Astrocyte (in vitro differentiated cells and primary cell): Measurements from ENCODE around the gene LIPE. TPM values are rescaled to one million over a fixed set of nuclear protein-coding genes. Genes with fewer than 3 reads are reported as not detected.

Experiments used
- DNase-seq: peaks from one replicate; pipeline ENCODE4 v3.0.0-alpha.2; 2010; ENCODE audit warnings: low read depth
- FAIRE-seq: peaks from 2 replicates; lab custom pipeline; 2011; peaks lifted over from hg19 to GRCh38; lab: Jason Lieb, UNC
- H2AFZ ChIP-seq: 2 replicates; pipeline ENCODE4 v1.6.0; 2012; ENCODE audit warnings: low read depth, low read length, inconsistent platforms
- H3K27ac ChIP-seq: 2 replicates; pipeline ENCODE4 v1.5.1; 2011; ENCODE audit warnings: low read depth, low read length, inconsistent platforms
- H3K27me3 ChIP-seq: 2 replicates; pipeline ENCODE4 v1.6.0; 2011; ENCODE audit warnings: low read length, inconsistent platforms; ENCODE audit not compliant: insufficient read depth
- H3K36me3 ChIP-seq: 2 replicates; pipeline ENCODE4 v1.5.1; 2011; ENCODE audit warnings: low read length, inconsistent platforms; ENCODE audit not compliant: insufficient read depth
- H3K4me1 ChIP-seq: 2 replicates; pipeline ENCODE4 v1.5.1; 2011; ENCODE audit warnings: low read length, inconsistent platforms; ENCODE audit not compliant: insufficient read depth
- H3K4me2 ChIP-seq: 2 replicates; pipeline ENCODE4 v1.6.0; 2012; ENCODE audit warnings: low read length, inconsistent platforms
- H3K4me3 ChIP-seq: 2 replicates; pipeline ENCODE4 v1.5.1; 2011; ENCODE audit warnings: low read depth, mild to moderate bottlenecking, low read length, inconsistent platforms; ENCODE audit not compliant: insufficient read depth
- H3K79me2 ChIP-seq: 2 replicates; pipeline ENCODE4 v1.6.0; 2012; ENCODE audit warnings: mild to moderate bottlenecking, low read length, inconsistent platforms; ENCODE audit not compliant: insufficient read depth
- H3K9ac ChIP-seq: 2 replicates; pipeline ENCODE4 v1.6.0; 2012; ENCODE audit warnings: mild to moderate bottlenecking, low read length, inconsistent platforms
- H3K9me3 ChIP-seq: 2 replicates; pipeline ENCODE4 v1.5.1; 2012; ENCODE audit warnings: low read depth, mild to moderate bottlenecking, low read length, inconsistent platforms; ENCODE audit not compliant: insufficient read depth
- H4K20me1 ChIP-seq: 2 replicates; pipeline ENCODE4 v1.6.0; 2012; ENCODE audit warnings: low read length, inconsistent platforms; ENCODE audit not compliant: insufficient read depth
- H3K27ac Mint-ChIP-seq: one replicate; pipeline ENCODE4 v1.8.0; 2021; ENCODE audit warnings: mild to moderate bottlenecking, mixed read lengths; ENCODE audit not compliant: unreplicated experiment
- H3K27me3 Mint-ChIP-seq: one replicate; pipeline ENCODE4 v1.8.0; 2021; ENCODE audit warnings: low read depth, mixed read lengths; ENCODE audit not compliant: unreplicated experiment
- H3K36me3 Mint-ChIP-seq: one replicate; pipeline ENCODE4 v1.8.0; 2021; ENCODE audit warnings: low read depth, mixed read lengths; ENCODE audit not compliant: unreplicated experiment
- H3K4me1 Mint-ChIP-seq: one replicate; pipeline ENCODE4 v1.8.0; 2021; ENCODE audit warnings: low read depth, mixed read lengths; ENCODE audit not compliant: unreplicated experiment
- H3K4me3 Mint-ChIP-seq: one replicate; pipeline ENCODE4 v1.8.0; 2021; ENCODE audit warnings: mild to moderate bottlenecking, moderate library complexity, mixed read lengths; ENCODE audit not compliant: unreplicated experiment
- H3K9me3 Mint-ChIP-seq: one replicate; pipeline ENCODE4 v1.8.0; 2021; ENCODE audit warnings: mild to moderate bottlenecking, mixed read lengths; ENCODE audit not compliant: unreplicated experiment
- EZH2 ChIP-seq: IDR thresholded peaks from 2 replicates; pipeline ENCODE4 v1.6.1; 2012; ENCODE audit warnings: mild to moderate bottlenecking, low read length, inconsistent platforms; ENCODE audit not compliant: insufficient read depth
- total RNA-seq: library from RNA; stranded (reverse); gene quantifications from 2 replicates; pipeline ENCODE4 v1.2.1, GENCODE V29; 2021
- TF ChIP-seq, protein P1 (sequence below): IDR thresholded peaks from 2 replicates; pipeline ENCODE4 v1.5.1; 2011; ENCODE audit warnings: low read depth, mild to moderate bottlenecking, inconsistent platforms, low read length, moderate library complexity; ENCODE audit not compliant: insufficient read depth

LIPE gene
- total RNA-seq, 1 donor from 2014 or later: 2.0 TPM

DNA sequence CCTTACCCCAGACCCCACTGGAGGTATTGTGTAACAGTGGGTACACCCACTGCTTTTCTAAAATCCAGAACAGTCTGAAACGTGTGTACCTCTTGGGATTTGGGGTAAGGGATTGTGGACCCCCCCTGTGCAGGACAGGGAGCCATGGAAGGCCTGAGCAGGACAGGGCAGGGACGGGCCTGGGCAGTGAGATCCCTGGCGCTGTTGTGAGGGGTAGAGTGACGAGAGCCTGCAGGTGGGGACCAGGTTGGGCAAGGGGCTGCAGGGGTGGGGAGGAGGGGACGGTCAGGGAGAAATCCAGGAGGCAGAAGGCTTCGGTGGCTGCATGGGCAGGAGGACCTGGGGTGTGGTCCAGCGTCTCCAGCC is 65.7 kb downstream of the LIPE start:
- DNase-seq: no peak
- peaks cover 4% of the 10 kb centered on the region for H3K36me3 ChIP-seq
- TF ChIP-seq, protein P1, sequence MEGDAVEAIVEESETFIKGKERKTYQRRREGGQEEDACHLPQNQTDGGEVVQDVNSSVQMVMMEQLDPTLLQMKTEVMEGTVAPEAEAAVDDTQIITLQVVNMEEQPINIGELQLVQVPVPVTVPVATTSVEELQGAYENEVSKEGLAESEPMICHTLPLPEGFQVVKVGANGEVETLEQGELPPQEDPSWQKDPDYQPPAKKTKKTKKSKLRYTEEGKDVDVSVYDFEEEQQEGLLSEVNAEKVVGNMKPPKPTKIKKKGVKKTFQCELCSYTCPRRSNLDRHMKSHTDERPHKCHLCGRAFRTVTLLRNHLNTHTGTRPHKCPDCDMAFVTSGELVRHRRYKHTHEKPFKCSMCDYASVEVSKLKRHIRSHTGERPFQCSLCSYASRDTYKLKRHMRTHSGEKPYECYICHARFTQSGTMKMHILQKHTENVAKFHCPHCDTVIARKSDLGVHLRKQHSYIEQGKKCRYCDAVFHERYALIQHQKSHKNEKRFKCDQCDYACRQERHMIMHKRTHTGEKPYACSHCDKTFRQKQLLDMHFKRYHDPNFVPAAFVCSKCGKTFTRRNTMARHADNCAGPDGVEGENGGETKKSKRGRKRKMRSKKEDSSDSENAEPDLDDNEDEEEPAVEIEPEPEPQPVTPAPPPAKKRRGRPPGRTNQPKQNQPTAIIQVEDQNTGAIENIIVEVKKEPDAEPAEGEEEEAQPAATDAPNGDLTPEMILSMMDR: no peak
- no peak for TF ChIP-seq EZH2
- Mint-ChIP-seq H3K36me3 (peaks cover 39% of the 10 kb centered on the region), H3K4me1 (peaks cover 3% of the 10 kb centered on the region), H3K27me3 (no peaks in the 10 kb centered on the region), H3K27ac (no peak overlapping the region), H3K4me3 (no peak overlapping the region), H3K9me3 (no peaks in the 10 kb centered on the region)
- no peak overlapping the region for H3K4me3 ChIP-seq
- H3K4me1 ChIP-seq: no peaks in the 10 kb centered on the region
- no peak overlapping the region for H2AFZ ChIP-seq
- no peaks in the 10 kb centered on the region for H4K20me1 ChIP-seq
- H3K9ac ChIP-seq: no peak overlapping the region
- H3K79me2 ChIP-seq: no peaks in the 10 kb centered on the region
- no peak overlapping the region for H3K27ac ChIP-seq
- H3K27me3 ChIP-seq: no peaks in the 10 kb centered on the region
- peaks cover 9% of the 10 kb centered on the region for H3K9me3 ChIP-seq
- H3K4me2 ChIP-seq: no peak overlapping the region
- no peak for FAIRE-seq

DNA sequence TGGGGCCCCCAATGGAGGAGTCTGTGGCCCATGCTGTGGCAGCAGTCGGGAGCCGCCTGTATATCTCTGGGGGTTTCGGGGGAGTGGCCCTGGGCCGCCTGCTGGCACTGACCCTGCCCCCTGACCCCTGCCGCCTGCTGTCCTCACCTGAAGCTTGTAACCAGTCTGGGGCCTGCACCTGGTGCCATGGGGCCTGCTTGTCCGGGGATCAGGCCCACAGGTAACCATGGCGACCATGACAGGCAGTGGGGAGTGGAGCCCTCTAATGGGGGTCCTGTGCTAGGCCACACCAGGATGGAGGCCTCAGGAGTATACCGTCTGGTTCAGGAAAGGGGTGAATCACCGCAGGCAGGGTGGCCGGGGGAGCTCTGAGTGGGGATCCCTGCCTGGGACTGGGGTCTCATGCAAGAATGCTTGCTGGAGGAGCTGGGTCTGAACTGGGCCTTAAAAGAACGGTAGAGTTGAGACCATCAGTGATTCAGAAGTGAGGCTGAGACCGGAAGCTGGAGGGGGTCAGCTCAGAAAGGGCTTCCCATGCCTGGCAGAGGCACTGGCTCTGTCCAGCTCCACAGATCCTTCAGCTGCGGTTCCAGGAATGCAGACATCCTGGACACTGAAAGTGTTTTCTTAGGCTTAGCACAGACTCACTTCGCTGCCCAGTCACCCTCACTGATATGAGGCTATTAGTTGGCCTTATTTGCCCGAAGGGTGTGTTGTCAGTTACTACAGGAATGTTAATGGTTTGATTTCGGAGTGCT is 66.2 kb downstream of the LIPE start:
- TF ChIP-seq EZH2: no peak
- TF ChIP-seq, protein P1: no peak
- no peaks in the 10 kb centered on the region for H3K27me3 ChIP-seq
- H3K27ac ChIP-seq: no peak overlapping the region
- peaks cover 4% of the 10 kb centered on the region for H3K36me3 ChIP-seq
- no peak overlapping the region for H3K4me2 ChIP-seq
- no peaks in the 10 kb centered on the region for H3K9me3 Mint-ChIP-seq
- no peaks in the 10 kb centered on the region for H3K4me1 ChIP-seq
- no peaks in the 10 kb centered on the region for H3K27me3 Mint-ChIP-seq
- H3K4me3 ChIP-seq: no peak overlapping the region
- DNase-seq (peak; percentile 8), FAIRE-seq (no peak)
- no peaks in the 10 kb centered on the region for H3K79me2 ChIP-seq
- H3K27ac Mint-ChIP-seq: no peak overlapping the region
- no peak overlapping the region for H3K9ac ChIP-seq
- H3K9me3 ChIP-seq: peaks cover 9% of the 10 kb centered on the region
- H2AFZ ChIP-seq: no peak overlapping the region
- peaks cover 41% of the 10 kb centered on the region for H3K36me3 Mint-ChIP-seq
- peaks cover 3% of the 10 kb centered on the region for H3K4me1 Mint-ChIP-seq
- H4K20me1 ChIP-seq: no peaks in the 10 kb centered on the region
- H3K4me3 Mint-ChIP-seq: no peak overlapping the region

DNA sequence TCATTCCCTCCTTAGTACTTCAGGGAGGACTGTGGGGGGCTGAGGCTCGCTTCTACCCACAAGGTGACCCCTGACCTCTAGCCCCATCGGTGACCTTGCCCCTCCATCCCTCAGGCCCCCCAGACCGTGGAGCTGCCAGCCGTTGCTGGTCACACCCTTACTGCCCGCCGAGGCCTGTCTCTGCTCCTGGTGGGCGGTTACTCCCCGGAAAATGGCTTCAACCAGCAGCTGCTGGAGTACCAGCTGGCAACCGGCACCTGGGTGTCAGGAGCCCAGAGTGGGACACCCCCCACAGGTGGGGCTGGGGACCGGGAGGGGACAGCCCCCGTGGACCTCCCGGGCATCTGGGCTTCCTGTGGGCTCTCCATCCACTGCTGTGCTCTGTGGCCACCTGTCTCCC is 69.9 kb downstream of the LIPE start:
- no peaks in the 10 kb centered on the region for H3K9me3 ChIP-seq
- no peaks in the 10 kb centered on the region for H3K27me3 ChIP-seq
- no peak overlapping the region for H3K4me3 ChIP-seq
- H3K79me2 ChIP-seq: no peaks in the 10 kb centered on the region
- H3K36me3 ChIP-seq: no peaks in the 10 kb centered on the region
- H3K4me3 Mint-ChIP-seq: no peak overlapping the region
- H2AFZ ChIP-seq: no peak overlapping the region
- no peaks in the 10 kb centered on the region for H4K20me1 ChIP-seq
- H3K27me3 Mint-ChIP-seq: no peaks in the 10 kb centered on the region
- no peak overlapping the region for H3K27ac Mint-ChIP-seq
- FAIRE-seq (no peak), DNase-seq (no peak)
- H3K36me3 Mint-ChIP-seq: peaks cover 17% of the 10 kb centered on the region
- no peaks in the 10 kb centered on the region for H3K9me3 Mint-ChIP-seq
- TF ChIP-seq, protein P1: no peak
- TF ChIP-seq EZH2: no peak
- H3K27ac ChIP-seq: no peak overlapping the region
- H3K9ac ChIP-seq: no peak overlapping the region
- H3K4me1 ChIP-seq: no peaks in the 10 kb centered on the region
- H3K4me2 ChIP-seq: no peak overlapping the region
- peaks cover 3% of the 10 kb centered on the region for H3K4me1 Mint-ChIP-seq
